AG04449 (cell line): Measurements from ENCODE around the gene FBXO5.
A peak's percentile ranks its signal among the peaks of the same experiment; 100 is the strongest.

Experiments
- CTCF ChIA-PET: fragments of 350-600 bp; formaldehyde crosslinking; extraction: SDS; loops from one replicate; lab custom pipeline; 2021; ENCODE audit warnings: antibody characterized with exemption; lab: Yijun Ruan, JAX
- POLR2A ChIA-PET: fragments of 400-600, 350-600 bp; formaldehyde crosslinking; extraction: SDS; loops from one replicate; lab custom pipeline; 2020; ENCODE audit warnings: antibody characterized with exemption, inconsistent platforms; lab: Yijun Ruan, JAX
- DNase-seq: peaks from one replicate; pipeline ENCODE4 v3.0.0-alpha.2; 2010; ENCODE audit warnings: low read depth, low spot score
- H3K4me3 ChIP-seq: 2 replicates; pipeline ENCODE4 v1.5.1; 2011; ENCODE audit warnings: low read depth, mild to moderate bottlenecking, control low read depth, low read length
- CTCF ChIP-seq: IDR thresholded peaks from one replicate; pipeline ENCODE4 v1.5.1; 2011; ENCODE audit warnings: mild to moderate bottlenecking, moderate library complexity, low read length, control low read depth, inconsistent platforms; ENCODE audit not compliant: insufficient read depth; ENCODE audit errors: missing control alignments

Gene FBXO5

GRCh38 chr6:153027480-153027879 is 44.6 kb upstream of the FBXO5 start:
- DNase-seq = no peak
- ChIA-PET POLR2A (no interaction called here), CTCF (interaction anchor here (1.4 to 3.2 kb wide), 3 partner anchors 14 to 75 kb away, joined by 3 to 12 read pairs (median 9); no protein-coding TSS in a partner anchor)
- no peak overlapping the region for H3K4me3 ChIP-seq
- TF ChIP-seq CTCF = no peak

GRCh38 chr6:153024709-153025017 is 41.8 kb upstream of the FBXO5 start:
- no peak overlapping the region for H3K4me3 ChIP-seq
- ChIA-PET CTCF (interaction anchor here (0.6 to 3.2 kb wide), 24 partner anchors 8 to 1405 kb away, joined by 3 to 20 read pairs (median 4); partner anchors contain the start of gene FBXO5), POLR2A (no interaction called here)
- TF ChIP-seq CTCF = no peak
- no peak for DNase-seq

GRCh38 chr6:153023977-153024708 is 41.3 kb upstream of the FBXO5 start:
- POLR2A ChIA-PET = no interaction called here
- H3K4me3 ChIP-seq = no peak overlapping the region
- peak; percentile 65 for TF ChIP-seq CTCF
- CTCF ChIA-PET = interaction anchor here (0.6 to 3.2 kb wide), 27 partner anchors 7 to 1405 kb away, joined by 3 to 20 read pairs (median 4); no protein-coding TSS in a partner anchor
- DNase-seq = no peak

GRCh38 chr6:153018355-153018754 is 35.5 kb upstream of the FBXO5 start:
- no peak for TF ChIP-seq CTCF
- CTCF ChIA-PET = interaction anchor here (1.1 kb wide), 1 partner anchor 8 kb away, joined by 3 read pairs; no protein-coding TSS in a partner anchor
- no peak overlapping the region for H3K4me3 ChIP-seq
- DNase-seq = no peak
- POLR2A ChIA-PET = no interaction called here

GRCh38 chr6:153016846-153017245 is 34.0 kb upstream of the FBXO5 start:
- DNase-seq = no peak
- POLR2A ChIA-PET = no interaction called here
- TF ChIP-seq CTCF = no peak
- H3K4me3 ChIP-seq = no peak overlapping the region
- CTCF ChIA-PET = interaction anchor here (1.1 kb wide), 1 partner anchor 8 kb away, joined by 3 read pairs; no protein-coding TSS in a partner anchor

- ChIA-PET CTCF (interaction anchor here (2.9 kb wide), 1 partner anchor 9 kb away, joined by 20 read pairs; no protein-coding TSS in a partner anchor), POLR2A (no interaction called here)
- DNase-seq = no peak
- no peak for TF ChIP-seq CTCF
- no peak overlapping the region for H3K4me3 ChIP-seq
Measured at GRCh38 chr6:153015094-153015640, 32.3 kb upstream of the FBXO5 start.
